Measurements from ENCODE around the gene SEC31B.

DNA sequence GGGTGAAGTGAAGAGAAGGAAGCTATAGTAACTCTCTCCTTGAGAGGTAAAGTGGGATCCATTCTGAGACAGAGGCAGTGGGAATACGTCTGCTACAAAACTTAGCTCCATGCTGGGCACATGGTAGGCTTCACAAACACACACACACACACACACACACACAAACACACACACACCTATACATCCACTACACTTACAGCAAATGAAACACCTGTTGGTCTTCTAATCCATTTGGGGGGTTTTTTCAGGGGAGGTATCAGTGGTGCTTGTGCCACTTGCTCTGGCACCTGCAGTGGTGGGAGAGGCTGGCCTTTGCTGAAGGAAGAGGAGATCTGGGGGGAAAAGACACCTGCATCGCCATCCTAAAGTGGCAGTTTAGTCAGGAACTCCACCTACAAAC is 14.5 kb downstream of the SEC31B start:
- TF ChIP-seq, protein P1, sequence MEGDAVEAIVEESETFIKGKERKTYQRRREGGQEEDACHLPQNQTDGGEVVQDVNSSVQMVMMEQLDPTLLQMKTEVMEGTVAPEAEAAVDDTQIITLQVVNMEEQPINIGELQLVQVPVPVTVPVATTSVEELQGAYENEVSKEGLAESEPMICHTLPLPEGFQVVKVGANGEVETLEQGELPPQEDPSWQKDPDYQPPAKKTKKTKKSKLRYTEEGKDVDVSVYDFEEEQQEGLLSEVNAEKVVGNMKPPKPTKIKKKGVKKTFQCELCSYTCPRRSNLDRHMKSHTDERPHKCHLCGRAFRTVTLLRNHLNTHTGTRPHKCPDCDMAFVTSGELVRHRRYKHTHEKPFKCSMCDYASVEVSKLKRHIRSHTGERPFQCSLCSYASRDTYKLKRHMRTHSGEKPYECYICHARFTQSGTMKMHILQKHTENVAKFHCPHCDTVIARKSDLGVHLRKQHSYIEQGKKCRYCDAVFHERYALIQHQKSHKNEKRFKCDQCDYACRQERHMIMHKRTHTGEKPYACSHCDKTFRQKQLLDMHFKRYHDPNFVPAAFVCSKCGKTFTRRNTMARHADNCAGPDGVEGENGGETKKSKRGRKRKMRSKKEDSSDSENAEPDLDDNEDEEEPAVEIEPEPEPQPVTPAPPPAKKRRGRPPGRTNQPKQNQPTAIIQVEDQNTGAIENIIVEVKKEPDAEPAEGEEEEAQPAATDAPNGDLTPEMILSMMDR (IDR thresholded peaks at IDR 0.05; ENCODE audit: poor library complexity, severe bottlenecking), result no peak
- no peak for TF ChIP-seq EZH2 (IDR thresholded peaks at IDR 0.05; ENCODE audit: borderline replicate concordance, insufficient read depth, low read length, poor library complexity, severe bottlenecking)
- TF ChIP-seq MXI1 (conservative IDR thresholded peaks at IDR 0.05; ENCODE audit: poor library complexity, severe bottlenecking), result no peak
- TF ChIP-seq TAF1 (IDR thresholded peaks at IDR 0.05; ENCODE audit: low read depth), result no peak
- TF ChIP-seq, protein P2, sequence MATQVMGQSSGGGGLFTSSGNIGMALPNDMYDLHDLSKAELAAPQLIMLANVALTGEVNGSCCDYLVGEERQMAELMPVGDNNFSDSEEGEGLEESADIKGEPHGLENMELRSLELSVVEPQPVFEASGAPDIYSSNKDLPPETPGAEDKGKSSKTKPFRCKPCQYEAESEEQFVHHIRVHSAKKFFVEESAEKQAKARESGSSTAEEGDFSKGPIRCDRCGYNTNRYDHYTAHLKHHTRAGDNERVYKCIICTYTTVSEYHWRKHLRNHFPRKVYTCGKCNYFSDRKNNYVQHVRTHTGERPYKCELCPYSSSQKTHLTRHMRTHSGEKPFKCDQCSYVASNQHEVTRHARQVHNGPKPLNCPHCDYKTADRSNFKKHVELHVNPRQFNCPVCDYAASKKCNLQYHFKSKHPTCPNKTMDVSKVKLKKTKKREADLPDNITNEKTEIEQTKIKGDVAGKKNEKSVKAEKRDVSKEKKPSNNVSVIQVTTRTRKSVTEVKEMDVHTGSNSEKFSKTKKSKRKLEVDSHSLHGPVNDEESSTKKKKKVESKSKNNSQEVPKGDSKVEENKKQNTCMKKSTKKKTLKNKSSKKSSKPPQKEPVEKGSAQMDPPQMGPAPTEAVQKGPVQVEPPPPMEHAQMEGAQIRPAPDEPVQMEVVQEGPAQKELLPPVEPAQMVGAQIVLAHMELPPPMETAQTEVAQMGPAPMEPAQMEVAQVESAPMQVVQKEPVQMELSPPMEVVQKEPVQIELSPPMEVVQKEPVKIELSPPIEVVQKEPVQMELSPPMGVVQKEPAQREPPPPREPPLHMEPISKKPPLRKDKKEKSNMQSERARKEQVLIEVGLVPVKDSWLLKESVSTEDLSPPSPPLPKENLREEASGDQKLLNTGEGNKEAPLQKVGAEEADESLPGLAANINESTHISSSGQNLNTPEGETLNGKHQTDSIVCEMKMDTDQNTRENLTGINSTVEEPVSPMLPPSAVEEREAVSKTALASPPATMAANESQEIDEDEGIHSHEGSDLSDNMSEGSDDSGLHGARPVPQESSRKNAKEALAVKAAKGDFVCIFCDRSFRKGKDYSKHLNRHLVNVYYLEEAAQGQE (IDR thresholded peaks at IDR 0.05; ENCODE audit: borderline replicate concordance), result no peak
- no peak for TF ChIP-seq POLR2AphosphoS5 (IDR thresholded peaks at IDR 0.05)
